ENCODE measurements around the gene BAHCC1.
A peak's percentile ranks its signal among the peaks of the same experiment; 100 is the strongest.

The BAHCC1 gene

GRCh38 chr17:81365148-81365600 lies 30.1 kb upstream of the BAHCC1 start:
- H3K4me3 ChIP-seq (ENCODE audit: low read depth, low read length): peak overlapping the region; percentile 40
- no peak for TF ChIP-seq CTCF (IDR thresholded peaks at IDR 0.05; ENCODE audit: low read depth, low read length)

- H3K4me3 ChIP-seq (ENCODE audit: low read depth, low read length): peak overlapping the region; percentile 40
- no peak for TF ChIP-seq CTCF (IDR thresholded peaks at IDR 0.05; ENCODE audit: low read depth, low read length)
Measured at GRCh38 chr17:81365601-81366585, 29.4 kb upstream of the BAHCC1 start.

- no peak for TF ChIP-seq CTCF (IDR thresholded peaks at IDR 0.05; ENCODE audit: low read depth, low read length)
- no peak overlapping the region for H3K4me3 ChIP-seq (ENCODE audit: low read depth, low read length)
Measured at GRCh38 chr17:81366648-81367047, 28.6 kb upstream of the BAHCC1 start.

GRCh38 chr17:81367171-81367570 lies 28.1 kb upstream of the BAHCC1 start:
- H3K4me3 ChIP-seq (ENCODE audit: low read depth, low read length): no peak overlapping the region
- TF ChIP-seq CTCF (IDR thresholded peaks at IDR 0.05; ENCODE audit: low read depth, low read length): no peak

GRCh38 chr17:81368161-81369022 lies 26.9 kb upstream of the BAHCC1 start:
- no peak overlapping the region for H3K4me3 ChIP-seq (ENCODE audit: low read depth, low read length)
- no peak for TF ChIP-seq CTCF (IDR thresholded peaks at IDR 0.05; ENCODE audit: low read depth, low read length)

- TF ChIP-seq CTCF (IDR thresholded peaks at IDR 0.05; ENCODE audit: low read depth, low read length): no peak
- no peak overlapping the region for H3K4me3 ChIP-seq (ENCODE audit: low read depth, low read length)
Measured at GRCh38 chr17:81370294-81370693, 25.0 kb upstream of the BAHCC1 start.

Measured in WI38 (cell line).